Activated CD4-positive, alpha-beta T cell treated with anti-CD3 and anti-CD28 coated beads, Interleukin-2, amount 50 U/mL, for 4 hours (primary cell): Measurements from ENCODE around the gene UBE2V1.
A peak's percentile ranks its signal among the peaks of the same experiment; 100 is the strongest.
"Not testable (repeated sequence)": the region's sequence is repeated elsewhere in the genome, so short reads cannot be mapped to it uniquely, and the experiment has no call there.

ENCODE experiments used
- DNase-seq, 2 experiments: peaks; one replicate each; pipeline ENCODE4 v3.0.0-alpha.2; 2020

Gene UBE2V1

DNA sequence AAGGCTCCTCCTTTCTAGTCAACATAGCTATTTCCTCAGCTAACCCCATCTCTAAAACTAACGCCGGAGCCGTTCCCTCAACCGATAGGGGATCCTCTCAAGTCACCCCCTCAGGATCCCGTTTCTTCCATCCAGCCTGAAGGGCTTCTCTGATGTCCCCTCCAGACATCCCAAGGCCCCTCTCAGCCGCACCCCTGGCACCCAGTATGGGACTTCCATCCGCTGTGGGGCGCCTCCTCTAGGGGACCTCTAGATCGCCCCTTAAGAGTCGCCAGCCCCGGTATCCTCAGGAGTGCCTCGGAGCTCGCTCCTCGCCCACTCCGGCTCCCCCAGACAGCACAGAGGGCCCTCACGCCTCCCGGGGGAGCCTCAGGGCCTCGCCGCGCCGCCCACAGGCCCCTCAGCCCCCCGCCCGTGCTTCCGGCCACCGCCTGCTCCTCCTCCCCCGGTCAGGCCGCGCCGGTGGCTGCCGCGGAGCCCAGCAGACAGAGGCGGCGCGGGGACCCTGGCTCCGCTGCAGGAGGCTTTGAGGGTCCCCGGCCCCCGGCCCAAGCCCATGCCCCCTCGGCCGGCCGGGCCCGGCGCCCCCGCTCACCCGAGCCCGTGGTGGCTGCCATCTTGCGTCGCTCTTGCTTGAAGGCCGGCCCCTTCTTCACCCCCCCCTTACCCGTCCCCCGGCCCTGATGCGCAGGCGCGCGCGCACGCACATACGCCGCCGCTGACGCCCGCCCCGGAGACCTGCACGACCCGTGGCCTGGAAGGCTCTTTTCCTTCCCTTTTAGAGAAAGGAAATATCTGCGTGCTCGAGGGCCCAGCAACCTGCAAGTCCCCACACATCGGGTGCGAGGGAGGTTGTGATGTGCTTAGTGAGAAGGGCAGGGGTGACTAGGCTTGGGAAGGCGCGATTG is at the start of gene UBE2V1:
Gene UBE2V1, minus strand, starts transcription at position 639 of the 908 bp plus-strand sequence. Its CDS starts 22 bp downstream, at position 617.
- DNase-seq: peak; percentile 84 to 87

DNA sequence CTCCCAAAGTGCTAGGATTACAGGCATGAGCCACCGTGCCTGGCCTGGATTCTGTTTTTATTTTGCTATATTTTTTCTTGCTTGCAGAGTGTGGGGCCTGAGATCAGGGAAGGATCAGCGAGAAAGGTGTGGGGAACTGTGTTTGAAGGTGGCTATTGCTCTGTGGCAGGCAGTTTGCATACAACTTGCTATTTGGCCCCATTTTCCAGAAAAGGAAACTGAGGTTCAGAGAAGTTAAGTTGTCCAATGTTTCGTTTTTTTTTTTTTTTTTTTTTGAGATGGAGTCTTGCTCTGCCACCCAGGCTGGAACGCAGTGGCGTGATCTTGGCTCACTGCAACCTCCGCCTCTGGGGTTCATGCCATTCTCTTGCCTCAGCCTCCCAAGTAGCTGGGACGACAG is 48.5 kb upstream of the UBE2V1 start:
- DNase-seq: not testable (repeated sequence)

DNA sequence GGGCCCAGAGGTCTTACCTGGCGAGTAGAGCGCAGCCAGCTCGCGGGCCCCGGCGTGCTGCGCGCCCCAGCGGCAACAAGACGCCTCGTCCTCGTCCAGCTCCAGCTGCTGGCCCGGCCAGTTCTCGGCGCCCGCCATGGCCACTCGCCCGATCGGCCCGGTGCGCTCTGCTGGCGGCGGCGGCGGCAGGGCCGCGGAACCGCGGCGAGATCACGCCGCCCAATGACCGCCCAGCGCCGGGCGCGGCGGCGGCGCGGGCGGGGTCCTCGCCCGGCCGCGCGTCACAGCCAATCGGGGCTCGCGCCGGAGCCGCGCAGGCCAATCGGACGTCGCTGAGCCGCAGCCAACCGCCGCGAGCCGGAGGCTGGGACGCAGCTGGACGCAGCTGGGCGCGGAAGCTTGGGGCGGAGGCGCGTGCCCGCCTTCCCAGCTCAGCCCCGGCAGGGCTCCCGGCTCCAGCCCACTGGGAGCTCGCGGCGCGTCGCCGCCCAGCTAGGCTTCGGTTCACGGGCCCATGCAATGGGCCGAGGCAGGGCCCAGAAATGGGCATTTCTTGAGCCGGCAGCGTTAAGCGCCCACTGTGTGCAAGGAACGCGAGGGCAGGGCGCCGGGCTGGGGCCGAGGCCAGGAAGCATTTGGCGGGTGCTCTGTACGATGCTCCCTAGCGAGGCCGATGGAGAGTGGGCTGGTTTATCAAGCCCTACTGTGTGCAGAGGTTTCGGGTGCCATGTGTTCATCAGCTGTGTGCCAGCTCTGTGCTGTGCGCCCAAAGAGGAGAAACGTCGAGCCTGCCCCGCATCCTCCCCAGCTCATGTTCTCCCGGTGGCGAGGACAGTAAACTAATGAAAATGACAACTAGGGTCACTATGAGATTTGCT is 40.8 kb upstream of the UBE2V1 start, which contains the start of gene PEDS1:
Gene PEDS1, minus strand, starts transcription at position 224 of the 878 bp plus-strand sequence. Its CDS starts 86 bp downstream, at position 138.
- peak; percentile 63 to 64 for DNase-seq

DNA sequence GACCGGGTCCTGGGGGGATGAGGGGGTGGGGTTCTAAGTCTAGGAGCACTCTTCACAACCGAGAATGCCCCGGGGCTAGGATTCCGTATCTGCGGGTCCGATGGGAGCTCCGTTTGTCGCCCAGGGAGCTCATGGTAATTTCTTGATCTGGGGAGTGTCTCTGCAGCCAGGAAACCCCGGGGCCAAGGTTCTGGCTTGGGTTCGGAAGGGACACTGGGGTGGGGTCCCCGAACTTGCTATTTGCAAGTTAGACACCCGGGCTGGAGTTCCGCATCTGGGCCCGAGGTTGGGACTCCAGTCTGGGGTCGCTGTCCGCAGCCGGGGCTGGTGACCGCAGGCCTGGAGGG is 40.2 kb upstream of the UBE2V1 start:
- no peak for DNase-seq

DNA sequence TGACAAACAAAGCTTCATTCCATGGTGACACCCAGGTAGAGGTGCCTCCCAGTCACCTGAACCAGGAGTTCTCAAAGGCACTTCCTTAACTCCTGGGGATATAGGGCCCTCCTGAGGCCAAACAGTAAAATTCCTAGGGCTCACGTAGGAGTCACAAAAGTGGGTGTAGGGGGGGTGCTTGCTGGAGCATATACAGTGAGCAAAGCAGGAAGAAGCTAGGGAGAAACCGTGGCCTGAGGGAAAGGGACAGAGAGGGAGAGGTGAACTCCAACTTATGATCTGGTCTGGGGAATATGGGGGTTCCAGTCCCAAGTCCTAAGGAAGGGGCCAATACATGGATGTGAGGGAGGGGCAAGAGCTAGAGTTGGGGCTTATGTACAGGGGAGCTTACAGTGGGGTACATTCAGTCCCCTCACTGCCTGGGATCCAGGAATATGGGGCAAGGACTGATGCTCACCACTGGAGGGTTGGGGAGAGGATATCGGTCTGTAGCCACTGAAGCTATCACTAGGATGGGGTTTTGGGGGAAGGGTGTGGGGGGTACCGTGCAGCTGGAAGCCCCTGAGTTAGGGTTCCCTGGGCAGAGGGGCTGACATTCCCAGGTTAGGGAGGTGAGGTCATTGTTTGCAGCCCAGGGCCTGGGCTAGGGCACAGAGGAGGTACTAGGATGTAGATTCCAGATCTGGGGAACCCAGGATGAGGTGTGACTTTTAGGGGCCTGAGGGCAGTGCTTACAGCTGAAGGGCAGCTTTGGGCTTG is 39.6 kb upstream of the UBE2V1 start:
- DNase-seq: no peak

DNA sequence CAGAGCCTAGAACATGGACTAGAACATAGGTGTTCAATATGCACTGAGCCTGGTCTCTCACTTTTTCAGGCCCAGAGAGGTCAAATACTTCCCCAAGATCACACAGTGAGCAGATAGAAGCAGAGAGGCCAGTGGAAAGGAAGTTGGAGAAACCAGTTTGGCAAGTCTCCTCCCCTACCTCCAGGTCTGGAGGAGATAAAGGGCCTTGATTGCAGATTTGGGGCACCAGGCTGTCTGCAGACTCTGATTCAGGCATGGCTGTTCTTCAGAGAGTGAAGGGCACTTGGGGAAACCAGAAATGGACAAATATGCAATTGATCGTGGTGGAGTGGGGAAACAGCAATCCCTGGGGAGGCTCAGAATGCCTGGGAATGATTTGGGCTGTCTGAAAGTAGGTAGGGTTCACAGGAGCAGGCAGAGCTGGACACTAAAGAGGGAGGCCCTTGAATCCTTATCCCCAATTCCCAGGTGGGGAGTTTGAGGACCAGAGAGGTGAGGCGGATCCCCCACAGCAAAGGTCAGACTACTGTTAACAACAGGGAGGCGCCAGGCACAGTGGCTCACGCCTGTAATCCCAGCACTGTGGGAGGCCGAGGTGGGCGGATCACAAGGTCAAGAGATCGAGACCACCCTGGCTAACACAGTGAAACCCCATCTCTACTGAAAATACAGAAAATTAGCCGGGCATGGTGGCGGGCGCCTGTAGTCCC is 38.2 kb upstream of the UBE2V1 start:
- DNase-seq: no peak

DNA sequence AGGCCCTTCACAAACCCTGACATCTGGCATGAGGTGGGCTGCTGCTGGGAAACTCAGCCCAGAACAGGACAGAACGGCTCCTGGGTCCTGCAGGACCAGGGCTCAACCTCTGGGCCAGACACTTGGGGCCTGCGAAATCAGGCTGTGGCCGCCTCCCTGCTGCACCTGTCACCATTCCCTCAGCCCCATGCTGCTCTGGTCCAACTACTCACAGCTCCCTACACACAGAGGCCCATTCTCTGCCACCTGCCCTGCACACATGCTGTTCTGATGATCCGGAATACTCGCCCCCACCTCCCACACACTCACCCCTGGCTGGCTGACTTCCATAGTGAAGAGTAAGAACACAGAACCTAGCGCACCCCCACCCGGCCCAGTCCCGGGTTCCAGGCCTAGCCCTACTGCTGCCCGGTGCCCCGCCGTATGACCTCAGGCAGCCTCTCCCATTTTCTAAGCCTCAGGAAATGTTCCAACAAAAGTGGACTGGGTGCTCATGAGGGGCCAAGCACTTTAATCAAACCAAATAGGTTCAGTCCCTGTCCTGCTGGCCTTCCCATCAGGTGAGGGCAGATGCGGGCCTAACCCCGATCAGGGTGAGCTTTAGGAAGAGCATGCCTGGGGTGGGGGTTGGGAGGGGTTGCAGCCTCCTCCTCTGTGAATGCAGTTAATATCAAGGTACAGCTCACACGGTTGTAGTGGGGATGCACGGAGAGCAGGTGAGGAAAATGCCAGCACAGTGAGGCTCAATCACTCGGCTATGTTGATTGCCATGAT is 36.7 kb upstream of the UBE2V1 start:
- DNase-seq: no peak

DNA sequence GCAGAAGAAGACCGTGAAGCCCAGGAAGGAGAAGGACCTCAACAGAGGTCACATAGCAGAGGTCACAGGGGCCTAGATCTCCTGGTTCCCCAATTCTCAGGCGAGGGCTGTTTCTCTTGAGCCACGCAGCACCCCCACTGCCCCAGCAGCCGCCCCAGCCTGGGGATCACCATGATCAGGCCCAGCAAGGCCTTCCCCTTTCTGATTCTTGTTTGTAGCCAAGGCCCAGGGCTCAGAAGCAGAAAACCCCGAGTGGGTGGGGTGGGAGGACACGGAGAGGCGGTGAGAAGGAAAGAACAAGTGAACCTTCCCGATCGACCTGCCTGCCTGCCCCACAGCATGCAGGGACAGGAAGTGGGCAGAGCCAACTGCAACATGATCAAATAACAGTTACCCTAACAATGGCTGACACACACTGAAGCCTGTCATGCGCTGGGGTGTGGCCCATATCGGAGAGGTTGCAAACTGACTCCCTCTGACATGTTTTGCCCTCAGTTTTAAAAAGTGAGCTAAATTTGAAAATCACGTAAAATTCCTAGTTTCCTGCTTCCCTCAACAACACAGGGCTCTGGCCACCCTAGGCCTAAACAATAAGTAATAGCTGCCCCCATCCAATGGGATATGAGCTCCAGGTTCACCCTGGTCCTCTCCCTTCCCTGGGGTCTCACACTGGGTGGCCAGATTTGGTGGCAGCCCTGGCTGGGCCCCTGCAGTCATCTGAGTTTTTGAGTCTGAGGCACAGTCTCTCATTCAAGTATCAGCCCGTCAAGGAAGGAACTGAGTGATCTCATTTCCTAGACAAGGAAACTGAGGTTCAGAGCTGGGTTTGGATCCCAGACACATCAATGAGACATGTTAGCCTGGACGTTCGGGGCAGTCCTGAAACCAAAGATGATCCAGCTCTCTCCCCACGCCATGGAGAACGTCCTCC is 34.0 kb upstream of the UBE2V1 start:
- peak; percentile 76 to 82 for DNase-seq

DNA sequence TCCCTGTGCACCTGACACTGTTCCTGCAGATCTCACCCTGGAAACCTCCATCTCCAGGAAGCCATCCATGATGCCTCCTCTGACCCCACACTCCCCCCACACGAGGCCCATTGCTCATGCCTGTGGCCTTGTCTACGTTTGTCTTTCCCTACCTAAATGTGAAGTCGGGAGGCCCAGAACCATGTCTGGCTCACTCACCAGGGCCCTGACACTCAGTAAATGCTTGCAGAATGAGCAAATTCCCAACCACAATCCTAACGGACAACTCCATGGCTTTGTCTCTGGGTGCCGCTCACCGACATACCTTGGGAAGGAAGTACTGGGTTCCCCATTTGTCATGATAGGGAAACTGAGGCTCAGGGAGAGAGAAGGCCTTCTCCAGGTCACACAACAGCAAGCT is 33.3 kb upstream of the UBE2V1 start:
- no peak for DNase-seq

DNA sequence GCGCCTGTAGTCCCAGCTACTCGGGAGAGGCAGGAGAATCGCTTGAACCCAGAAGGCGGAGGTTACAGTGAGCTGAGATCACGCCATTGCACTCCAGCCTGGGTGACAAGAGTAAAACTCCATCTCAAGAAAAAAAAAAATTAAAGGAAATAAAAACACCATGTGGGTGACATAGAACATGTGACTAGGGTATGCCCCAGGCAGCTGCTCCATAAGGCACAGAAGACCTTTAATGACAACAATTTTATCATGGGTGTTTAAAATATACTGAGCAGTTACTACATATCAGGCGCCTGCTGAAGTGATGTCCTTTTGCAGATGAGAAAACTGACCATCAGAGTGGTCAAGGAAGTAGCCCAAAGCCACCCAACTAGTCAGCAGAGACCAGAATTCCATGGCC is 32.6 kb upstream of the UBE2V1 start:
- no peak for DNase-seq

DNA sequence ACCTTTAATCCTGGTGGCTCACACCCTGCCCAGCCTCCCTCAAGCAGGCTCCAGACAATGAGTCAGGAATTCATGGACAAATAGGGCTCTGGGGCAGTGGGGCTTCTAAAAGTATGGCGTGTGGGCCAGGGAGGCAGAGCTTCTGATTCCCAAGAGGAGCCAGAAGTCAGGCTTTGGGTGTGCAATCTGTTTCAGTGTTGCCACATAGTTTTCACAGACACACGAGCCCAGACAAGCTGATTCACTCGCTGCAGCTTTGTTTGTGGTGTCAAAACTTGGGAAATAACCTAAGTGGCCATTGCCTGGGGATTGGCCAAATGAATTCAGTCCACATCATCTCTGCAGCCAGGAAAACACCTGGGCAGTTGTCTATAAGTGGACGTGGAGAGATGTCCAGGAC is 31.4 kb upstream of the UBE2V1 start:
- DNase-seq: no peak

DNA sequence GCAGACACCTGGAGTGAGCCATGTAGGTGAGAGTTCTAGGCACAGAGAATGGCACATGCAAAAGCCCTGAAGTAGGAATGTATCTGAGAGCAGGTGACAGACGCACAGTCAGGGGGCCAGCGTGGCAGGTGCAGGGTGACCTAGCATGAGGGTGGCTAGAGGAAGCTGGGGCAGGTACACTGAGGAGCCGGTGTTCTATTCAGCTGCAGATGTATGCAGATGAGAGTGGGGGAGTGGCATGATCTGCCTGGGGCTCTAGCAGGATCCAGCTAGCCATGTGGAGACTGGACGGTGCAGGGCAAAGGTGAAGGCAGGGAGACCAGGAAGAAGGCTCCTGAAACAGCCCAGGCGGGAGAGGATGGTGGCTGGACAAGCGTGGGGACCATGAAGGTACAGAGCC is 29.9 kb upstream of the UBE2V1 start:
- DNase-seq: no peak

DNA sequence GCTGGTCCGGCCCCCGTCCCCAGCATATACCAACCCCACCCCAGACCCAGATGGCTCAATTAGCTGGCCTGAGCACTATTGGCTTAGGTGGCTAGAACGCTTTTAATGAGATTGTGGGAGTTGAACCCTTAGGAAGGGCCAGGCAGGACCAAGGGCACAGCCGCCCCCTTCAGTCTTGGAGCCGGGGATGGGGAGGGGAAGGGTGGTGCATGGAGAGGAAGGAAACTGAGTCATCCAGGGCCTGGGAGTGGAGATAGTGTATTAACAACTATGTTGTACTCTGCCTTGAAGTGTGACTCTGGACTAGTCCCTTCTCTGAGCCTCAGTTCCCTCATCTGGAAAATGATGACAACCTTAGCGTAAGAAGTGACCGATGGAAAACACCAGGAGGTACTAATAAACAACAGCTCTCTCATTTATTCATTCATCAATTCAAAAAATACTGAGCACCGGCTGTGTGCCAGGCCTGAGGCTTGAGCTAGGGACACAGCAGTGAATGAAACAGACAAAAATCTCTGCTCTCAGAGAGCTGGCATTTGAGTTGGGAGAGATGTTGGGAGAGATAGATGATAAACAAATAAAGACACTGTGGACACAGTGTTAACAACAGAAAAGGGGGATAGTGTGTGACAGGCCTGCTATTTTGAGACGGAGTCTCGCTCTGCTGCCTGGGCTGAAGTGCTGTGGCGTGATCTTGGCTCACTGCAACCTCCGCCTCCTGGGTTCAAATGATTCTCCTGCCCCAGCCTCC is 29.0 kb upstream of the UBE2V1 start:
- no peak for DNase-seq

DNA sequence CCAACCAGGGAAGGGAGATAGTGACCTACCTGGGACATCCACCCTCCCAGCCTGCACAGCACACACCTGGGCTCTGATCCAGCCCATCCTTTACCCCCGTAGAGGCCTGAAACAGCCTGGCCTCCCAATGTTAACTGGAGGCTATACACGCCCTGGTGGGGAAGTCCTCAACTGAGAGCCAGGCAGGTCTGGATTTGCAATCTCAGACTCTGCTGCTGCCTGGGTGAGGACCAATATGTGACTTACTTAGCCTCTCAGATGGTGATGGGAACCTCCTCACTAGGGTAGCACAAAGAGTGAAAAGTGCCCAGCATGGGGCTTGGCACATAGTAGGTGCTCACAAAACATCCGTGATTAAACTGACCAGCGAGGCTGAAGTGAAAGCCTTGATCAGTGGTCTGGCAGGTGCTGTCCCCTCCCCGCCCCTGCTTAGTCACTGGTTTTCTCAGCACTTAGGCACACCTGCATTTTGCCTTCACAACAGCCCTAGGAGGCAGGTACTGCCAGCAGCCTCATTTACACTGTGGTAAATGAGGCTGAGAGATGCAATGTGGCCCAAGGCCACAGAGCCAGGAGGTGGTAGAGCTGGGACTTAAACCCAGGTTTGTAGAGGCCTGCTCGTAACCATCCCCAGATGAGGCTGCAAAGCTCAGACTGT is 28.2 kb upstream of the UBE2V1 start:
- DNase-seq: no peak

DNA sequence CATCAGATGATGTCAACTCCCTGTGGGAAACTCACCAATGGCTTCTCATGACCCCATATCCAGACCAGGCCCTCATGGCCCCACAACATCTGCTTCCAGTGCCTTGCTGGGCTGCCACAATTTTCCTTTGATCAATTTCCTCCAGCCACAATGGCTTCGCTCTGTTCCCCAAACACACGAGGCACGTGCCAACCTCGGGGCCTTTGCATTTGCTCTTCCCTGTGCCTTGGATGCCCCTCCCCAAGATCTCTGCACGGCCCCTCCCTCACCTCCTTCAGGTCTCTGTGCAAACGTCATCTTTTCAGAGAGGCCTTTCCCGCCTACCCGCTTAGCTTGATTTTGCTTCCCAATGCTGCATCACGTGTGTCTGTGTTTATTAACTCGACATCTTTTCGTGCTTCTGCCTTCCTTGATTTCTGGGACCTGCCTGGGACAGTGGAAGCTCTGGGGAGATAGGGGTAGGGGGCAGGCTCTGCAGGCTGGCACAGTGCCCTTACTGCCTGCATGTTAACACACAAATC is 27.4 kb upstream of the UBE2V1 start:
- DNase-seq: no peak

DNA sequence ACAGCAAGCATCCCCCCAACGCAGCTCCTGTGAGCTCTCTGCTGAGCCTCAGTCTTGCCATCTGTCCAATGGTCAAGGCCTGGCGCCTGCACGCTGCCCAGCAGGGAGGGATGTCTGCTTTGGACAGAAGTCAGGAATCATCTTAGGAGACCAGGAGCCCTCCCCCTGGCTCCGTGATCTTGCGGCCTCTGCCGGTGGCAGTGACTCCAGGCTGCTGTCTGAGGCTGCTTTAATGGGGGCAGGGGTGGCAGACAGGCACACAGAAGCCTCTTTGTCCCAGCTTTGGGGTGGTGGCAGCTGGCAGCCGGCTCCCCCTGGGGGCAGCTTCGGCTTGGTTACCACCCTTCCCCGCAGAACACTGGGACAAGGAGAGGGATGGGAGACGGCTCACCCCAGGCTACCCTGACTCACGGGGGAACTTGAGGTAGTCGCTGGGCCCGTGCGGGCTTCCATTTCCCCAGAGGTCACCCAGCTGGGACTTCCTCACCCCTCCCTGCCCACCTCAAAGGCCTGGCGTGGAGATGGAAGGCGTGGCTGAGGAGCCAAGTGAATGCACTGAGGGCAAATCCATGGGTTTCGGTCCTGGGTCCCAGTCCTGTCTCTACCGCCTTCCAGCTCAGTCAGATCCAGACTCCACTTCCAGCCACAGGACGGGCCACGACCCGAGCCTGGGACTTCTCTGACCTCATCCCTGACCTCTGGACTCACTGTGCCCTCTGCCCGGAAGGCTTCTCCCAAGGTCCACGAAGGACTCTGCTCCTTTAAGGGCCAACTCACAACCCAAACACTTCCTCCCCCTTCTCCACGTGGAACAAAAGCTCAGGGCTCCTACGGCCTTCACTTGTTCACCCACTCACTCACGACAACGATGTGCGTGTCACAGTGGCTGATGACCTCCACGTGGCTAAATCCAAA is 25.8 kb upstream of the UBE2V1 start:
- DNase-seq: no peak

DNA sequence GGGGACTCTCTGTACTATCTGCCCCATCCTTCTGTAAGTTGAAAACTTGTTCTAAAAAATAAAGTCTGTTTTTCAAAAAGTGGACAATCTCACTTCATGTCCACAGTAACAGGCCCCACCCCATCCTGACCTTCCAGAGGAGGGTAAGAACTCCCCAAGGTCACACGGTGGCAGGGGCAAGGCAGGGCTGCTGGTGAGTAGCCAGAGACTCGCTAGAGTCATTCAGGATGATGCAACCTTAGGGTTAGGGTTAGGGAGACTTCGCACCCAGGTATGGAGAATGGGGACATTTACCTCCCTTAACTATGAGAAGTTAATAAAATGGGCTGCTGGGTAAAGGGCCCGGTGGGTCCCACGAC is 25.1 kb upstream of the UBE2V1 start:
- DNase-seq: no peak

DNA sequence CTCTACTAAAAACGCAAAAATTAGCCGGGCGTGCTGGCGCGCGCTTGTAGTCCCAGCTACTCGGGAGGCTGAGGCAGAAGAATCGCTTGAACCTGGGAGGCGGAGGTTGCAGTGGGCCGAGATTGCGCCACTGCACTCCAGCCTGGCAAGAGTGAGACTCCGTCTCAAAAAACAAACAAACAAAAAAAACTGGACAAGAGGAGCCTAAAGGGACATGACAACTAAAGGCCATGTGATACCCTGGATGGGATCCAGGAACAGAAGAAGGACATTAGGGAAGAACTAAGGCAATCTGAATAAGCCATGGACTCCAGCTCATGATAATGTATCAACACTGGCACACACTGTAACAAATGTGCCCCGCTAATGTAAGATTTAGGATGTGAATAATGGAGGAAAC is 24.8 kb upstream of the UBE2V1 start:
- not testable (repeated sequence) for DNase-seq
